B cell (primary cell): ENCODE data around the gene GAL3ST2. TPM values are rescaled to one million over a fixed set of nuclear protein-coding genes. Genes with fewer than 3 reads are reported as not detected.
A peak's percentile ranks its signal among the peaks of the same experiment; 100 is the strongest.

Experiments
- ATAC-seq: fragments of 200-7000 bp; cut with Tn5 transposase; one replicate; pipeline ENCODE4 v1.10.0; 2021; ENCODE audit warnings: low read depth, mild to moderate bottlenecking, moderate number of reproducible peaks, moderate library complexity
- CTCF ChIA-PET: fragments of 350-600 bp; sonication (Branson Sonifier 250); formaldehyde crosslinking; loops from one replicate; lab custom pipeline; 2021; ENCODE audit warnings: antibody characterized with exemption, inconsistent platforms; lab: Charles Lee
- POLR2A ChIA-PET: fragments of 350-600 bp; sonication (Branson Sonifier 250); formaldehyde crosslinking; loops from one replicate; lab custom pipeline; 2021; ENCODE audit warnings: antibody characterized with exemption; lab: Charles Lee
- DNase-seq: peaks from one replicate; pipeline ENCODE4 v3.0.0; 2013
- H2AFZ ChIP-seq: 2 replicates; pipeline ENCODE4 v1.6.1; 2012; ENCODE audit warnings: mild to moderate bottlenecking, low read depth, low read length; ENCODE audit not compliant: insufficient read depth, poor library complexity, severe bottlenecking
- H3K27ac ChIP-seq, 2 donors: 1 replicate in 1 of 2; 2 replicates in 1 of 2; pipeline ENCODE4 v1.5.1; 2012 to 2013; ENCODE audit warnings: low read length in 2 of 2, mild to moderate bottlenecking in 2 of 2, moderate library complexity in 1 of 2
- H3K27me3 ChIP-seq, 4 experiments: fragments of 200-600 bp in 1 of 4; sonication (generic) in 1 of 4; replicated peaks in 1 of 4; 1 replicate in 2 of 4; 2 replicates in 2 of 4; pipeline versions ENCODE4 v1.6.1 to v1.7.0; 2013 to 2016; ENCODE audit warnings: low read length in 3 of 4, mild to moderate bottlenecking in 2 of 4, mixed read lengths in 1 of 4, moderate library complexity in 1 of 4; ENCODE audit not compliant: insufficient read depth in 4 of 4, control insufficient read depth in 3 of 4; ENCODE audit errors: control extremely low read depth in 1 of 4
- H3K36me3 ChIP-seq, 2 experiments: replicated peaks in 1 of 2; 1 replicate in 1 of 2; 2 replicates in 1 of 2; pipeline versions ENCODE4 v1.6.1 to v1.7.1; 2013; ENCODE audit warnings: low read length in 1 of 2; ENCODE audit not compliant: insufficient read depth in 2 of 2, control insufficient read depth in 1 of 2; ENCODE audit errors: control extremely low read depth in 1 of 2, extremely low read depth in 1 of 2
- H3K4me1 ChIP-seq, 2 donors: fragments of 200-600 bp in 1 of 2; sonication (generic) in 1 of 2; 1 replicate in 1 of 2; 2 replicates in 1 of 2; pipeline versions ENCODE4 v1.5.1 to v1.6.1; 2013 to 2017; ENCODE audit warnings: low read length in 2 of 2; ENCODE audit not compliant: control insufficient read depth in 2 of 2, insufficient read depth in 2 of 2
- H3K4me2 ChIP-seq: replicated peaks from 2 replicates; pipeline ENCODE3; 2012; ENCODE audit warnings: mild to moderate bottlenecking, low read depth, low read length; ENCODE audit not compliant: poor library complexity, severe bottlenecking
- H3K4me3 ChIP-seq, 5 experiments: fragments of 200-600 bp in 1 of 5; sonication (generic) in 1 of 5; 1 replicate in 3 of 5; 2 replicates in 2 of 5; pipeline versions ENCODE4 v1.5.1 to v1.7.0; 2011 to 2016; ENCODE audit warnings: low read length in 4 of 5, mild to moderate bottlenecking in 4 of 5, low read depth in 2 of 5, control low read depth in 1 of 5, moderate library complexity in 1 of 5; ENCODE audit not compliant: insufficient read depth in 1 of 5; ENCODE audit errors: control extremely low read depth in 1 of 5, extremely low read depth in 1 of 5
- H3K79me2 ChIP-seq: fragments of 200-600 bp; sonication (generic); one replicate; pipeline ENCODE4 v1.6.0; 2016; ENCODE audit warnings: low read length; ENCODE audit not compliant: control insufficient read depth, insufficient read depth
- H3K9ac ChIP-seq: fragments of 200-600 bp; sonication (generic); 2 replicates; pipeline ENCODE4 v1.6.1; 2017; ENCODE audit warnings: mild to moderate bottlenecking, low read length, moderate library complexity
- H3K9me3 ChIP-seq, 3 donors: one replicate each; pipeline versions ENCODE4 v1.6.1 to v1.7.1; 2013; ENCODE audit warnings: low read length in 2 of 3; ENCODE audit not compliant: control insufficient read depth in 2 of 3, insufficient read depth in 1 of 3; ENCODE audit errors: control extremely low read depth in 1 of 3
- H4K20me1 ChIP-seq: 2 replicates; pipeline ENCODE4 v1.6.0; 2012; ENCODE audit warnings: mild to moderate bottlenecking, low read length; ENCODE audit not compliant: insufficient read depth, control insufficient read depth, poor library complexity, severe bottlenecking
- H3K27ac Mint-ChIP-seq: one replicate; pipeline ENCODE4 v1.8.0; 2021; ENCODE audit warnings: mixed read lengths
- H3K27me3 Mint-ChIP-seq: one replicate; pipeline ENCODE4 v1.8.0; 2021; ENCODE audit warnings: mixed read lengths
- H3K4me1 Mint-ChIP-seq: one replicate; pipeline ENCODE4 v1.8.0; 2021; ENCODE audit warnings: mixed read lengths
- H3K4me3 Mint-ChIP-seq: one replicate; pipeline ENCODE4 v1.8.0; 2021; ENCODE audit warnings: mixed read lengths
- H3K9me3 Mint-ChIP-seq: one replicate; pipeline ENCODE4 v1.8.0; 2022; ENCODE audit warnings: mixed read lengths; ENCODE audit not compliant: insufficient read depth
- CTCF ChIP-seq: fragments of 200-600 bp; IDR thresholded peaks from one replicate; pipeline ENCODE4 v1.8.0; 2022; ENCODE audit warnings: antibody characterized with exemption, mild to moderate bottlenecking
- EZH2 ChIP-seq: IDR thresholded peaks from 2 replicates; pipeline ENCODE4 v1.6.1; 2012; ENCODE audit warnings: borderline replicate concordance, low read depth, mild to moderate bottlenecking, moderate library complexity, low read length; ENCODE audit not compliant: insufficient read depth, poor library complexity, severe bottlenecking
- WGBS: methylation state at CpG from one replicate; pipeline ENCODE4 v1.1.5; 2013; ENCODE audit warnings: missing lambda C conversion rate; ENCODE audit not compliant: insufficient coverage; 5-methylcytosine and 5-hydroxymethylcytosine counted together
- intact Hi-C: fragments of 100-400 bp; cut with micrococcal nuclease; formaldehyde crosslinking; loops from one replicate; pipeline ENCODE4 v1.10.0; 2022
- polyA plus RNA-seq: library from polyadenylated mRNA; depleted of rRNA; stranded (reverse); fragments of >200 nt; gene quantifications from 2 replicates; pipeline ENCODE4 v1.2.3, GENCODE V29; 2012
- total RNA-seq, 2 donors: library from RNA; stranded (reverse); fragments of 120-200 nt in 1 of 2; gene quantifications; 1 replicate in 1 of 2; 2 replicates in 1 of 2; pipeline versions ENCODE4 v1.2.3 to v1.2.4, GENCODE V29; 2013 to 2022

GAL3ST2 gene
- total and polyA plus RNA-seq, 2 donors (not counting 1 experiment from before 2014, with no cell fraction given), result 0.10 TPM; not detected in 1

GRCh38 chr2:241734467-241735208 lies 42.0 kb upstream of the GAL3ST2 start, which contains the start of gene D2HGDH:
Gene D2HGDH, plus strand, starts transcription at chr2:241734630. Its CDS starts 595 bp downstream, at chr2:241735225.
- Histone ChIP-seq H3K27ac (peak within 1 kb of the TSS; percentile 40 to 84), H3K4me2 (peak within 1 kb of the TSS; percentile 90), H3K27me3 (no peaks in the 10 kb centered on the region), H4K20me1 (no peaks in the 10 kb centered on the region), H3K9ac (peak within 1 kb of the TSS; percentile 86), H3K79me2 (peaks cover 12% of the 10 kb centered on the region), H3K4me3 (peak within 1 kb of the TSS; percentile 5 to 94 (median 83)), H2AFZ (peak within 1 kb of the TSS; percentile 92), H3K4me1 (peaks cover 4 to 30% of the 10 kb centered on the region in 2 donors), H3K36me3 (no peaks in the 10 kb centered on the region), H3K9me3 (peaks cover 0 to 5% (median 0%) of the 10 kb centered on the region in 3 donors)
- ChIA-PET CTCF (interaction anchor here (0.8 to 5.8 kb wide), 8 partner anchors 13 to 144 kb away, joined by 3 to 41 read pairs (median 6); partner anchors contain the start of gene ING5), POLR2A (interaction anchor here (0.6 to 2.9 kb wide), 7 partner anchors 33 to 1174 kb away, joined by 3 to 30 read pairs (median 4); partner anchors contain the start of genes ATG4B, DTYMK, ING5 and THAP4)
- H3K4me3 Mint-ChIP-seq, result peak within 1 kb of the TSS; percentile 92
- H3K4me1 Mint-ChIP-seq, result peaks cover 38% of the 10 kb centered on the region
- H3K27me3 Mint-ChIP-seq, result no peaks in the 10 kb centered on the region
- under 1% methylated on average over 98 of the region's 98 CpGs for WGBS
- peak; percentile 93 for DNase-seq
- TF ChIP-seq CTCF, result no peak
- TF ChIP-seq EZH2, result no peak
- intact Hi-C loops, result loop anchor here (1.0 kb wide), 5 partner anchors 32 to 376 kb away; partner anchors contain the start of genes DTYMK and ING5
- H3K9me3 Mint-ChIP-seq, result no peaks in the 10 kb centered on the region
- peak; percentile 96 for ATAC-seq
- peak within 1 kb of the TSS; percentile 81 for H3K27ac Mint-ChIP-seq

- intact Hi-C loops, result no loop called here
- H3K4me1 Mint-ChIP-seq, result peaks cover 31% of the 10 kb centered on the region
- POLR2A ChIA-PET, result no interaction called here
Observed at GRCh38 chr2:241736111-241736510, 40.5 kb upstream of the GAL3ST2 start.

More at GRCh38 chr2:241736111-241736510, 40.5 kb upstream of the GAL3ST2 start:
- Histone ChIP-seq H3K4me3 (no peak overlapping the region), H3K79me2 (peaks cover 12% of the 10 kb centered on the region), H3K4me2 (no peak overlapping the region), H3K9me3 (peaks cover 0 to 5% (median 0%) of the 10 kb centered on the region in 3 donors), H4K20me1 (no peaks in the 10 kb centered on the region), H3K4me1 (peaks cover 4 to 30% of the 10 kb centered on the region in 2 donors), H3K36me3 (no peaks in the 10 kb centered on the region), H3K9ac (no peak overlapping the region), H2AFZ (no peak overlapping the region), H3K27ac (no peak overlapping the region), H3K27me3 (no peaks in the 10 kb centered on the region)
- H3K4me3 Mint-ChIP-seq, result peak overlapping the region; percentile 92
- H3K27me3 Mint-ChIP-seq, result no peaks in the 10 kb centered on the region
- no peaks in the 10 kb centered on the region for H3K9me3 Mint-ChIP-seq
- no peak overlapping the region for H3K27ac Mint-ChIP-seq
- DNase-seq (no peak), ATAC-seq (no peak)
- CTCF ChIA-PET, result interaction anchor here (0.6 kb wide), 1 partner anchor 43 kb away, joined by 4 read pairs; no protein-coding TSS in a partner anchor
- TF ChIP-seq CTCF (no peak), EZH2 (no peak)
- WGBS, result 100% methylated on average over 1 of the region's 3 CpGs
